Measurements from ENCODE around the gene UST.
"Not testable (repeated sequence)": the region's sequence is repeated elsewhere in the genome, so short reads cannot be mapped to it uniquely, and the experiment has no call there.

UST gene

DNA sequence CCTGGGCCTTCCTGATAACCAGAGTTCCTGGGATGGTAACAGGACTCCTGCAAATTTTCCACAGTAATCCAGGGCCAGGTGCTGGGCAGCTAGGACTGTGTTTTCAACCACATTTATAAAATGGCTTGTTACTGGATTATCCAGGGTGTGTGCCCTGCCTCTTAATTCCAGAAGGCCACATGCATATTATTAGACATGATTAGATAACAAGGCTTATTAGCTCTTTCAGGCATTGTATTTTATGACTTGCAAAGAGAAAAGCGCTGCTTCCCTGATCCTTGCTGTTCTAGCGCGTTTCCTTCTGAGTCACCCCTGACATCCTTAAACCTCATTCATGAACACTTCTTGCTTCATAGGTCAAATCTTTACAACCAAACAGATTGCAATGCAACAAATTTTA lies 208.6 kb downstream of the UST start:
- DNase-seq = no peak

DNA sequence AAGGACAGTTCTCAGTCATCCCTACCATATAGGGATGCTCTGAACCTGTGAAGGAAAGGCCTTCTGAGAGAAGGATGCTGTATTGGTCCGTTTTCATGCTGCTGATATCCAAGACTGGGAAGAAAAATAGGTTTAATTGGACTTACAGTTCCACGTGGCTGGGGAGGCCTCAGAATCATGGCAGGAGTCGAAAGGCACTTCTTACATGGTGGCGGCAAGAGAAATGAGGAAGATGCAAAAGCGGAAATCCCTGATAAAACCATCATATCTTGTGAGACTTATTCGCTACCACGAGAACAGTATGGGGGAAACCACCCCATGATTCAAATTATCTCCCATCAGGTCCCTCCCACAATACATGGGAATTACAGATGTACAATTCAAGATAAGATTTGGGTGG lies 209.3 kb downstream of the UST start:
- DNase-seq = not testable (repeated sequence)

DNA sequence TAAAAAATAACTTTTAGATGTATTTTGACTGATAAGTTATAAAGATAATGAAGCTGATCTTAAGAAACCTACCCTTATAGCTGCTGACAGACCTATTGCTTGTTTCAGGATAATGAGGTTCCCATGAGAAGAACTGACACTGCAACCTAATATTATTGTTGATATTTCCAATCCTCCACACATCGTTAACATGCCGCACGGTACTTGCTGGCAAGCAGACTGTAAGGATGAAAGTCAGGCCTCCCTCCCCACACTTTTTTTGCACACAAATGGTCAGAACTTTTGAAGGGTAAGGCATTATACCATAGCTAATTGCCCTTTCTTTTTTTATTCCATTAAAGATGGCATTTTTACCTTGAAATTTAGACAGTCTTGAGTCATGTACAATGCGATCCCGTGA lies 210.9 kb downstream of the UST start:
- no peak for DNase-seq

DNA sequence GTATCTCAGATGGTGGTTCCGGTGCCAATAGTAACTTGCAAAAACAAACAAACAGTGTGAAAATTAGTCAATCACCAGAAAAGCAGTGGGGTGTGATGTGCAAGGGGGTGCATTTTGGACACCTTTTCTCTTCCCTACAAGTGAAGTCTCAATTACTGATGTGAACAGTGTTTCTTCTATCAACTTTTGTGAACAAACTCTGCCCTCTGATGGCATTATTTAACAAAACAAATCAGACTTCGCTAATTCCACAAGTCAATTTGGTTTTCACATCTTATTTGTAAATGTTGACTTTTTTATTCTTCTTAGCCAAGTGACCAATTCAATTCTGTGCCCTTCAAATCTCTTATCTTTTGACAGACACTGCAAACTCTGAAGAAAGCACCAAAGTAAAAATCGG lies 212.2 kb downstream of the UST start:
- no peak for DNase-seq

DNA sequence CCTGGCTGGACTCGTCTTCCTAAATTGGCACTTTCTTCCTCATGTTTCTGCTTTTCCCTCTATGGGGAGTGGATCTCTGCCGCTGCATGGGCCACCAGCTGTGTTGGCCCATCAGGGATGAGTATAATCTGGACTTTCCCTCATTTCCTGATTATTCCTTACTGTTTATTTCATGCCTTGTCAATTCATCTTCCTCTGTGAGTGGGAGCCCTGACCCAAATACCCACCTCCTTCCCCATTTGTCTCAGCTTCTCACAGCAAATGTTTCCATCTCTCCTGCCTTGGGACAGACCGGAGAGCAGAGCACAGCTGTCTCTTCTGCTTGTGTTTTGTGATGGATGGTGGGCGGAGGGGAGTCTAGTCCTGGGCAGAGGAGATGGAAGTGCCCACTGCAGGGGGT lies 212.7 kb downstream of the UST start:
- DNase-seq = no peak

DNA sequence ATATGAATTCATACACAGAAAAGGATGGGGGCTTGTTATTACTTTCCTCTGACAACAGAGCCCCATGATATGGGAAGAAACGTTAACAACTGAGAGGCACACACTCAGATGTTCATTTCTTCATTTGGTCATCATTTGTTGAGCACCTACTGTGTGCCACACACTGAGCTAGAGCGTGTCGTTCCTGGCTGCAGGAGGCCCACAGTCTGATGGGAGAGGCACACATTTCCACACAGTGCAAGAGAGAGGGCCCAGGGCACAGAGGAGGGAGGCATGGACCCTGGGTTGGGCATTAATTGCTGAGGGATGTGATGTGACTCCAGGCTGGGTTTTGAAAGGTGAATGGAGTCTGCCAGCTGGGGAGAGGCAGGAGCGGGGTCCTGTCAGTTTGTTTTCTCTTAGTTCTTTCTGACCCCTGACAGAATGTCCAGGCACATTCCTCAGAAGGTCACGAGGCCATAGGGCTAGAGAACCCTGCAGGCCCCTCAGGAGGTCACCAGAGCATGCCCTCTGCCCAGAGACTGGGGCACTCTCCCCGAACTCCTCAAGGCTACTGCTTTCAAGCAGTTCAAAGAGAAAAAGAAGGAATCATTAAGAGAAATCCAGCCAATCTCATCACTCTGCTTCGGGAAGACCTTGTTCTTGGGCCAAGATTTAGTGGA lies 216.2 kb downstream of the UST start:
- no peak for DNase-seq

DNA sequence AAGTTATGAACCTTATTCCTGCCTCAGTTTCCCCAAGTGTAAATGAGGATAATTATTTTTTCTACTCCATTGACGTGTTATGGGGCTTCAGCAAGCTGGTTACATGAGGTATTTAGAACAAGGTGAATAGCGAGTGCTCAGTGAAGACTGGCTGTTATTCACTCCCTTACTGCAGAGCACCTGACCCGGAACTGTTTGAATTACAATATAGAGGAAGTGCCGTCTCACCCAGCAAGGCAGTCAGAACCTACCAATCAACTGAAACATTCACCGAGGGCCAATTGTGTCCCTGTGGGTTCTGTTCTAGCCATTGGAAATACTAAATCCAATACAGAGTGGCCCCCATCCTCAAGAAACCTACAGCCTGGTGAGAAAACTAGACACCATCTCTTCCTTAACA lies 216.9 kb downstream of the UST start:
- DNase-seq = no peak

DNA sequence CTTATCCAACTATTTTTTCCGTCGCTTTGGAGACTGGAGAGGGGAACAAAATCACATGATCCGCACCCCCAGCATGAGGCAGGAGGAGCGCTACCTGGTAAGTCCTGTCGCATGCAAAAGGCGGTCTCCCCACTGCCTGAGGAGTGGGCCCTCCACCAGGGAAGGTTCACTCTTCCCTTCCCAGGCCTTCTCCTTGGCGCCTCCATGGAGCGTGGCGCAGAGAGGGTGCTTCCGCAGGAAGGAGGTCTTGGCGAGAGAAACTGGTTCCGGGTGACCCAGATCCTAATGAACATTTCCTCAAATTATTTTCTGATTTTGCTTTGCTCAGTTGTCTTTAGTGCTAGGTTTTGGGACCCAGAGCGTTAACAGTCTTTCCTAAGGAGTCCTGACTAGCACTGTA lies 217.6 kb downstream of the UST start:
- no peak for DNase-seq

DNA sequence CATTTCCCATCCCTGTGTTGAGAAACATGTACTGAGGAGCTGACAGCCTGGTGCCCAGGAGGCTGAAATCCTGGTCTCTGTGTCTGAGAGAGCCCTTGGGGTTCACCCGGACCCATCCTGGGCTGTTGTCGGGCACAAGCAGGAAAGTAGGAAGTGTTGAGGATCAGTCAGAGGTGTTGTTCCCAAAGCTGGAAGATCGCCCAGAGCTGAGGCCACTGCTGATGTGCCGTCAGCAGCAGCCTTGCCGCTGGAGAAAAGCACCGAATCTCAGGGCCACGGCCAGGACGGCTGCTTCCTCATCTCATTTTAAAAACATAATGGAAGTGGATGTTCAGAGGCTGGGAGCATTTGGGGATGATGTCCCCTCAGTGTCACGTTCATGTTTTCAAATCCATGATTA lies 218.5 kb downstream of the UST start:
- DNase-seq = no peak

DNA sequence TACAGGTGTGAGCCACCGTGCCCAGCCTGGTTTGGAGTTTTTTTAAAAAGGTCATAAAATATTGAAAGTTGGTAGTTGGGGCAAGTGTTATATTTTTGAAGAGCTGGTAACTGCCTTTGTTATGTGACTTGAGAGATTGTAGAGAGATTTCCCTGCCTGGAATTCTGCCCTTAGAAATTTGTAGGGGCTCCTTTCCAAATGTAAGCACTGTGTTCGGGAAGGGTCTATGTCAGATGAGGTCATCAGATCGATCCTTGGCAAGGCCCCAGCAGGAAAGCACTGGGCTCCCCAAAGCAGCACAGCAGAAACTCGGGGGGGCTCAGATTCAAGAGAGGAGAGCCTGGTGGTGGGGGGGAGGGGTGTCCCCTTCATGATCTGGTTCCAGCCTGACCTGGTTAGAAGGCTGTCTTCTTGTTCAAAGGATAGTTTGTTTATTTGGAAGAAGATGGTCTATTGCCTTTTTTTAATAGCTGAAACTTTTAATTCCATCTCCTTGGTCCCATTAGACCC lies 220.2 kb downstream of the UST start:
- DNase-seq = no peak

DNA sequence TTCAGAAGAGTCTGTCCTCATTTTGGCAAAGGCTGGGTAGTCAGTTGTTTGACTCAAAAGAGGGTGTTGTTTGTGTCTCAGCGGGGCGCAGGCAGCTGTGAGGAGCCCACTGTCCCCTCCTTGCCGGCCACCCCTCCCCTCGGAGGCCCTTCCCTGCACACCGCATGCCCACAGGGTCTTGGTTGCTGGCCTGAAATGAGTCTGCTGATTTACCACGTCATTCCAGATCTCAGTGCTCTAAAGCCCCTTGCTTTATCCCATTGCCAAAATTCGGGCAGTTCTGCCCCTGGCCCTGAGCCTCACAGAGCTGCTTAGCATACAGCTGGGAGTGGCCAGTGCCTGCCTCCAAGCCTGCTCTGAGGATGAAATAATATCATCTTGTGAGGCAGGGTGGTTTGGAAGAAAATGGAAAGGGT lies 220.7 kb downstream of the UST start:
- no peak for DNase-seq

DNA sequence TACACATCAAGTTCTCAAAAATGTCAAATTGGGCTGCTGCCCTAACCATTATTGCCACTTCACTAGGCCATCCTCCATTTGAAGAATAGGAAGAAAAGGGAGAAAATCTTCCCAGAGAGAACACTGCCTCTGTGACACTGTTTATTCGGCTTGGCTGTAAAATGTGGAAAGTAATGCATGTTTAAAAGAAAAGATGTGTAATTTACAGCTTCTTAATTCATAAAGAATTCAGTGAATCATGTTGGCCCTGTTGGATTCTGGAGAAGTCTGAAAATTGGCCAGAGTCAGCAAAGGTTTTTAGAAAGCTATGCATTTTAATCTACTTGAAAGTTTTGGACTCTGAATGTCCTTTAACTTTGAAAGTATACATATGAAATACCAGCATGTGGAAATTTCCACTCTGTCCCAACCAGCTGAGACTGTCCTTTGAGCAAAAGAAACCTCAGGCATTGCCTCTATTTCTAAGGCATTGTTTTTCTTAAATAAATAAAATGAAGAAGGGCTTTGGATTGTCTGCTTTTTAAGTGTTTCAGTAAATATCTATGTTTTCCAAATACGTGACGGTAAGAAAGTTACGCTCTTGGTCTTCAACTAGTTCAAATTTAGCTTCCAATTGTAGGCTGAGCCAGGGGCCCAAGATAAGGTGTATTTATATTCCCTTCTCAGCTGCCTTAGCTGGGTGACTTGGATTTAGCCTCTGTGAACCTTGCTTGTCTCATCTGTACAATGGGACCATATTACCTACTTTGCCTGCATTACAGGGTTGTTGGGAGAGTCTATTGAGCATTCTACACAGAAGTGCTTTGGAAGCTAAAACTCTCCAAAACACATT lies 222.2 kb downstream of the UST start:
- no peak for DNase-seq

DNA sequence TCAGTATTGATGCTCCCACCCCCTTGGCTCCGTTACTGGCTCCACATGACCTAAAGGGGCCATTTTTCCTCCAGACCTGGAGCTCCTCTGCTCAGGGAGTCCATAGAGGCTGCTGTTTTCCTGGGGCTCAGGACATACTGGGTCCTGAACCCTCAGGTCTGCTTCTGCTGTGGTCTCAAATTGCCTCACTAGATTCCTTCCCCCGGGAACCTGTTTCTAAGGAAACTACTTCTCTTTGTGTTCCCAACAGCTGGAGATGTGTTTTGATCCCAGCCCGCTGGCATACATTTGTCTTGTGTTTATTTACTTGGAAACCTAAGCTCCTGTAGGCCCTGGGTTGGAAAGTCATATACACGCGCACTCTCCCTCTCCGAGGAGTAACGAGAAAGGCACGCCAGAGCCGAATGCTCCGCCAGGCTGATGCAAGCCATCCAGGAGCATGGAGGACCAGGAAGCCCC lies 222.8 kb downstream of the UST start:
- DNase-seq = no peak

DNA sequence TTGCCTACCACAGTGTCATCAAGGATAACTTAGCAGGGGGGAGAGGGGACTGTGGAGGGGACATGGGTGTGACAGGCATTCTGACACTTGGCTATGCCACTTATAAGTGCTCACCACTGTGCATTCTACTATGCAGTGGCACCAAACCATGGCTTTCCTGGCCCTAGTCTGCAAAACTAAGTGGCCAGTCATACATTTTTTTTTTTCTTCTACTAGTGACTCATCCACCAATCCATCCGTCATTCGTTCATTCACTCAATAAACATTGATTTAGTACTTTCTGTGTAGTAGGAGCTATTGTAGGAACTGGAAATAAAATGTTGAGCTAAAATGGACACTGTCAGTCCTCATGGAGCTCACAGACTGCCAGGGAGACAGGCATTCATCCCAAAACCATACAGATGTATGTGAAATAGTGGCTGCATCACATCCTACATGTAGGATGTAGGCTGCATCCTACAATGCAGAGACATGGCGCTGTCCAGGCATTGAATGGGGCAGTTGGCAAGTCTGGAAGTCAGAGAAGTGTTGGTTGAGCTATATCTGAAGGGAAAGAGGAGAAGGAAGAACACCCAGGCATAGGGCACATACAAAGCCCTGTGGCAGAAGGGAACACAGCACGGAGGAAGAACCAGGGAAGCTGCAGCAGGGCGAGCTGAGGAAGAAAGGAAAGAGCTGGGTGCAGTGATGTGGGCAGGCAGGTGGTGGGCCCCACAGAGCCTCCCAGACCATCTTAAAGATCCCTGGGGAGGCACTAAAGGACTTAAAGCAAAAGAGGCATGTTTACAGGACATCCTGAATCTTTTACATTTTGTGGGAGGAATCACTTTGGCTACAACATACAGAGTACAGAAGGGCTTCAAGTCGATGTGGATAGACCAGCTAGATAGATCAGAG lies 224.4 kb downstream of the UST start:
- DNase-seq = no peak

DNA sequence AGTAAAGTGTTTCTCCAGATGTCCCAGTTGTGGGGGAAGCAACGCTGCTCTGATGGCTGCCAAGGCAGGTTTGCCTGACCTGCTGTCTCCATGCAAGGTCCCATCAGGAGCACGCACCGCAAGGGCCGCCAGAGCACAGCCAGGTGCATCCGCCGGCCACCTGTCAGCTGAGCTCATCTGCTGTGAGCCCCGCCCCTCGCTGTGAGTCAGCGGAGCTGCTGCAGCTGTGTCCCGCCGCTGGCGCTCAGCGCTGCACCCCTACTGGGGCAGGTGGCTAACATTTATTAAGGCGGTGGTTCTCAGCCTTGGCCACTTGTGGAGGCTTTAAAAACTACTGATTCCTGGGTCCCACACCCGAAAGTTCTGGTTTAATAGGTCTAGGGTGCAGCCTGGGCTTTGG lies 225.7 kb downstream of the UST start:
- DNase-seq = no peak

DNA sequence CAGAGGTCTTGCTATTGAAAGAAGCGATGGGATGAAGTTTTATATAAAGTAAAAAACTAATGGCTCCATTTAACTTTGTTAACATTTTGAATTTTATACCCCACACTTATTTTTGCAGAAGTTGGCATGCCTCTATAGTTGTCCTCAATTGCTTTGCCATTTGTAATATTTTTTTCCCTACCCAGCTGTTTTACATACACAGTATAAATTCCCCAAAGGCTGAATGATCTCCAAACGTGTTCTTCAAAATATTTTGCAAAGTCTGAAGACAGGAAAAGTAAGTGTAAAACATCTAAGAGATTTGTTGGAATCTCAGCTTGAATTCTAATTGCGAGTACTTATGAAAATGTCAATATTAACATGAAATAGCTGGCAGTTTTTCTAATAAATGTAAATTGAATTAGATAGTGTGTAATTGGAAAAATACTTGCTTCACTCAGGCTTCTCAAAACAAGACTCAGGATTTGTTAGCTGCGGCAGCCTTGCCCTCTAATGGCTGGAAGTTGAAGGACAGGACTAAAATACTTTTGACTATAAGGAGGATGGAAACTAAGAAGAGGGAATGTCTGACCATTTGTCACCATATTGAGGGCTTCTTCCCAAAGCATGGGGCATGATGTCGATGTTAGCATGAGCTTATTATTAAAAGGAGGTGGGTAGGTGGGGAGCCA lies 226.8 kb downstream of the UST start:
- no peak for DNase-seq

DNA sequence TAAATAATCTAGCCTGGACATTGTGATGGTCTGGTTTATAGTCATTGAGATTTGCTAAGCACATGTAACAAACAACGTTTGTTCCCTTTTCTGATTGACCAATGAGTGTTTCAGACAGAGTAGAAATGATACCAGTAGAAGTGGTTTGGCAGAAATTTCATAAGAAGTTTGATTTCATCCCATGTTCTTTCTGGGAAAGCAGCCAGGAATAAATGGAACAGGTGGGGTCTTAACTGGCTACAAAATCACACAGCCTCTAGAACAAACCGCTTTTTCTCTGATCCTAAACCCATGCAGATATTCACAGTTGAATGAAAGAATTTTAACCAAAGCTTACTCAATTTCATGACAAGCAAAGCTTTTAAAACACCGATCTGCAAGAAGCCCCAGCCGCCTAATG lies 227.5 kb downstream of the UST start:
- DNase-seq = no peak

DNA sequence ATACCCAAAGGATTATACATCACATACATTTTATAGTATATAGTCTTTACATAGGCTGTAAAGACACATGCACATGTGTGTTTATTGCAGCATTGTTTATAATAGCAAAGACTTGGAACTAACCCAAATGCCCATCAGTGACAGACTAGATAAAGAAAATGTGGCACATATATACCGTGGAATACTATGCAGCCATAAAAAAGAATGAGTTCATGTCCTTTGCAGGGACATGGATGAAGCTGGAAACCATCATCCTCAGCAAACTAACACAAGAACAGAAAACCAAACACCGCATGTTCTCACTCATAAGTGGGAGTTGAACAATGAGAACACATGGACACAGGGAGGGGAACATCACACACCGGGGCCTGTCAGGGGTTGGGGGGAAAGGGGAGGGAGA lies 231.5 kb downstream of the UST start:
- not testable (repeated sequence) for DNase-seq

DNA sequence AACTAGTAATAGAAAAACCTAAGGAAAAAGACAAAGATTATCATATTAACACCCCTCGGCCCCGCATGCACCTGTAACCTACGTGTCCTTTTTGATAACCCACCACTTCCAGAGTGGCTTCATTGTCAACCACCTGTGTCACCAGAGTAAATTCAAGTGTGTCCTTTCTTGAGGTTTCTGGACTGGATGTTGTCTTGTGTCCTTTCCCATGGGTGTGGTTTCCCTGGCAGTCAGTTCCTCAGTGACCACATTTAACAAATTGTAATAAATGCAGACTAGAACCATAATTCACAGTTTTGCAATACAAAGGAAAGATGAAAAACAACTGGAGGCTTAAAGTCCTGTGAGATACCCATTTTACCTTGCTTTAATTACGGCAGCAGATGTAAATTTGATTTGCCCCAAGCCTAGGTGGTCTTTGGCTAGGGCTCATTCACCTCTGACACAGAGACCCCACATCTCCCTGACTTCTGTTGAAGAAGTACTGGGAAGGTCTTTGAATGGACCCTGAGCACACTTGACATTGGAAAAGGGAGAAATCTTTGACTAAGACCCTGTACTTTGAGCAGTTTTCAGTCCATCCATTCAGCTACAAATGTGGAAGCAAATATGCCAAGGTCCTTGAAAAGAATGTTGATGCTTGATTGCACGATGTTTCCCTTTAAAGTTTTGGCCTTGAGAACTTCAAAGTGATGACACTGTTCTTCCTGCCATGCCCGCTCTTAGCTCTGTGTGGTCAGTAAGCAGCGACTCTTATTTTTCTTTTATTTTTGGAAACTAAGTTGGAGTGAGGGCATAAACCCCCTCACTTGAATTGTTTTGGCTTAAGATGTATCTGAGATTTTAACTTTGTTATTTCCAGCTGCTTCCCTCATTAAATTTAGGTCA lies 232.4 kb downstream of the UST start:
- DNase-seq = no peak

DNA sequence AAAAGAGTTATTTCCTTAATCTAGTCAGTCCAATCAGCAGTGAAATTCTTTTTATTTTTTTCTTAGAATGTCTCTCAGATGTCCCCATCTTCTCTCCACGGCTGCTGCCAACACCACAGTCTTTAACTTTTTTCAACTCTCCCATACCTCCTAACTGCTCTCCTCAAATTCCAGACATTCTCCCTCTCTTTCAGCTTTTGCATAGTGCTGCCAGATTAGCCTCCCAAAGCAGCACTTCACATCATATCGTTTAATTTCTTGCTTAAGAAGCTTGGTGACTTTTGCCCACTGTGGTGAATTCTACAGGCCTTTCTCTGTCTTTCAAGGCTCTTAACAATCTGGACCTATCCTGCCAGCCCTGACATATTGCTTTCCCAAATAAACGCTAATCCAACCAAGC lies 233.4 kb downstream of the UST start:
- DNase-seq = no peak

DNA sequence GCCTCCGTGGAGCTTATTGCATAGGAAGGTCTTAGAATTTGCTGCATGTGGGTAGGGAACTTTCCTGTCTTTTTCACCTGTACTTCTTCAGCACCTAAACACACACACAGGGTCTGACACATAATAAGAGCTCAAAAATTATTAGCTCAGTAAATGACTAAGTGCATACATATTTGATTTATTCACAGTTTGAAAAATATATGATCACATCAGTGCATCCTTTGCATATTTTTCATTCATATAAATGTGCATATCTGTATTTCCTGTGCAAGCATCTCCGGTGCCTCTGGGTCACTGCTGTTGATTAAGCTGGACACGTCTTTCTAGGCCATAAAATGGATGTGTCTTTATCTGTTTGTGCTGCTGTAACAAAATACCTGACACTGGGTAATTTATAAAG lies 234.7 kb downstream of the UST start:
- no peak for DNase-seq

Data from AML-193 (cell line).